CD4-positive, alpha-beta T cell (primary cell): Measurements from ENCODE around the gene CHMP4A. TPM values are rescaled to one million over a fixed set of nuclear protein-coding genes. Genes with fewer than 3 reads are reported as not detected.

Experiments used
- ATAC-seq: fragments of 200-7000 bp; cut with Tn5 transposase; one replicate; pipeline ENCODE4 v1.10.0; 2022; ENCODE audit warnings: mild to moderate bottlenecking; ENCODE audit not compliant: poor library complexity
- CTCF ChIA-PET: fragments of 350-600 bp; sonication (Branson Sonifier 250); formaldehyde crosslinking; loops from one replicate; lab custom pipeline; 2021; ENCODE audit warnings: antibody characterized with exemption, inconsistent platforms; lab: Charles Lee
- POLR2A ChIA-PET: fragments of 350-600 bp; sonication (Branson Sonifier 250); formaldehyde crosslinking; loops from one replicate; lab custom pipeline; 2021; ENCODE audit warnings: antibody characterized with exemption, inconsistent platforms; lab: Charles Lee
- DNase-seq, 14 experiments: peaks; one replicate each; pipeline ENCODE4 v3.0.0-alpha.2; 2013 to 2020; ENCODE audit warnings: mixed read lengths in 2 of 14
- H3K27ac ChIP-seq, 2 donors: one replicate each; pipeline versions ENCODE4 v1.5.1 to v1.7.0; 2013; ENCODE audit warnings: low read length in 2 of 2, low read depth in 1 of 2, mild to moderate bottlenecking in 1 of 2
- H3K27me3 ChIP-seq, 2 experiments: 1 replicate in 1 of 2; 2 replicates in 1 of 2; pipeline versions ENCODE4 v1.6.1 to v1.7.0; 2013; ENCODE audit warnings: low read length in 2 of 2, control low read depth in 1 of 2, mild to moderate bottlenecking in 1 of 2, moderate library complexity in 1 of 2; ENCODE audit not compliant: insufficient read depth in 2 of 2, control insufficient read depth in 1 of 2
- H3K36me3 ChIP-seq: one replicate; pipeline ENCODE4 v1.6.1; 2013; ENCODE audit warnings: low read length, control low read depth; ENCODE audit not compliant: insufficient read depth
- H3K4me1 ChIP-seq: one replicate; pipeline ENCODE4 v1.6.1; 2013; ENCODE audit warnings: low read length, control low read depth; ENCODE audit not compliant: insufficient read depth
- H3K4me3 ChIP-seq: one replicate; pipeline ENCODE4 v1.5.1; 2013; ENCODE audit warnings: mild to moderate bottlenecking, low read length, moderate library complexity
- H3K9me3 ChIP-seq, 2 experiments: 1 replicate in 1 of 2; 2 replicates in 1 of 2; pipeline versions ENCODE4 v1.6.1 to v1.7.0; 2013; ENCODE audit warnings: low read length in 2 of 2, mild to moderate bottlenecking in 2 of 2, control low read depth in 1 of 2, moderate library complexity in 1 of 2; ENCODE audit not compliant: control insufficient read depth in 1 of 2, insufficient read depth in 1 of 2
- H3K27ac Mint-ChIP-seq: one replicate; pipeline ENCODE4 v1.8.0; 2020; ENCODE audit warnings: mixed read lengths
- H3K27me3 Mint-ChIP-seq: one replicate; pipeline ENCODE4 v1.8.0; 2021; ENCODE audit warnings: mixed read lengths
- H3K36me3 Mint-ChIP-seq: one replicate; pipeline ENCODE4 v1.8.0; 2021; ENCODE audit warnings: low read depth, mixed read lengths
- H3K4me1 Mint-ChIP-seq: one replicate; pipeline ENCODE4 v1.8.0; 2021; ENCODE audit warnings: low read depth, mixed read lengths
- H3K4me3 Mint-ChIP-seq: one replicate; pipeline ENCODE4 v1.8.0; 2020; ENCODE audit warnings: mild to moderate bottlenecking, mixed read lengths
- H3K9me3 Mint-ChIP-seq: one replicate; pipeline ENCODE4 v1.8.0; 2020; ENCODE audit warnings: mixed read lengths
- intact Hi-C, 2 experiments: fragments of 100-400 bp; cut with DNase I in 1 of 2; cut with micrococcal nuclease in 1 of 2; formaldehyde crosslinking; loops; one replicate each; pipeline versions ENCODE4 v1.15.1 to v1.9.0; 2023 to 2025; cut with DNase I, micrococcal nuclease
- total RNA-seq, 174 experiments: library from RNA in 2 of 174; stranded (reverse) in 2 of 174; gene quantifications; one replicate each; pipeline ENCODE4 v1.2.3 and lab custom pipeline; 2021 to 2026
- TF ChIP-seq, protein P1 (sequence below): fragments of 200-600 bp; IDR thresholded peaks from one replicate; pipeline ENCODE4 v1.8.0; 2022; ENCODE audit warnings: antibody characterized with exemption, mild to moderate bottlenecking

CHMP4A gene
- total RNA-seq, 2 experiments from 2014 or later: 73.4 to 80.1 TPM

DNA sequence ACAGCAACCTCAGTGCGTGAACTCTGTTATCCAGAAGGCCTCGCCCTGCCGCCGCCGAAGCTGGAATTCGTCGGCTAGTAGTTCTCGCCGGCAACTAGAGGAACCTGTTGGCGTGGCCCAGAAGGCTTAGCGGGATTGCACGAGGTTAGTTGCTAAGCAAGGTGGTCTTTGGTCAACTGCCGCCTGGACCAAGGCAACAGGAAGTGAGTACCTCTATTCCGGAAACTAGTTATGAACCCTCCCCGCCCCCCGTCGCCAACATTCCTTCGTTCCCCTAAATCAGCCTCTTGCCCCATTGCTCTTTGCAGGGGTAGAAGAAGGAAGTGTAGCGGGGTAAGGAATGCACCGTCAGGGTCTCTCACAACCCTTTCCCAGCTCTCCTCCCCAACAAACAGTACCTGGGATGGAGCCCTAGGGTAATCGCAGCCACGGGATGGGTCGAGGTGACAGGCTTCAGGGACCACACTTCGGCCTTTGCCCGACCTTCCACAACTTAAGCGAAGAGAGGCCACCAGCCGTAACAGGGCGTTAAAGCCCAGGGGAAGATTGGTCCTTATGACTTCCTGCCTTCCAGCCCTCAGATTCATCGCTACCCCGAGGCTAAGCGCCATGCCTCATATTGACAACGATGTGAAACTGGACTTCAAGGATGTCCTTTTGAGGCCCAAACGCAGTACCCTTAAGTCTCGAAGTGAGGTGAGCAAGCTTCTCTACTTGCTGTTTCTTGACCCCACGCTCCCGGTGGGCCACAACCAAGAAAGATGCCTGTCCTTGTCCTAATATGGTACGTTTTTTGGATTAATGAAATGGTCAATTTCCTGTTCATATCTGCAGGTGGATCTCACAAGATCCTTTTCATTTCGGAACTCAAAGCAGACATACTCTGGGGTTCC lies 19.6 kb upstream of the CHMP4A start, which contains the start of gene GMPR2:
TSS of gene GMPR2 (plus strand) at position 285 of the 893 bp plus-strand sequence. CDS start at position 610, 325 bp downstream.
- Histone ChIP-seq H3K4me3 (peak within 1 kb of the TSS; percentile 98), H3K36me3 (peaks cover 49% of the 10 kb centered on the region), H3K4me1 (peaks cover 29% of the 10 kb centered on the region), H3K9me3 (no peaks in the 10 kb centered on the region), H3K27ac (peak within 1 kb of the TSS; percentile 81 to 95), H3K27me3 (no peaks in the 10 kb centered on the region)
- CTCF ChIA-PET: interaction anchor here (1.0 to 3.1 kb wide), 5 partner anchors 9 to 75 kb away, joined by 3 to 13 read pairs (median 6); partner anchors contain the start of genes IRF9, MDP1 and TINF2
- TF ChIP-seq, protein P1, sequence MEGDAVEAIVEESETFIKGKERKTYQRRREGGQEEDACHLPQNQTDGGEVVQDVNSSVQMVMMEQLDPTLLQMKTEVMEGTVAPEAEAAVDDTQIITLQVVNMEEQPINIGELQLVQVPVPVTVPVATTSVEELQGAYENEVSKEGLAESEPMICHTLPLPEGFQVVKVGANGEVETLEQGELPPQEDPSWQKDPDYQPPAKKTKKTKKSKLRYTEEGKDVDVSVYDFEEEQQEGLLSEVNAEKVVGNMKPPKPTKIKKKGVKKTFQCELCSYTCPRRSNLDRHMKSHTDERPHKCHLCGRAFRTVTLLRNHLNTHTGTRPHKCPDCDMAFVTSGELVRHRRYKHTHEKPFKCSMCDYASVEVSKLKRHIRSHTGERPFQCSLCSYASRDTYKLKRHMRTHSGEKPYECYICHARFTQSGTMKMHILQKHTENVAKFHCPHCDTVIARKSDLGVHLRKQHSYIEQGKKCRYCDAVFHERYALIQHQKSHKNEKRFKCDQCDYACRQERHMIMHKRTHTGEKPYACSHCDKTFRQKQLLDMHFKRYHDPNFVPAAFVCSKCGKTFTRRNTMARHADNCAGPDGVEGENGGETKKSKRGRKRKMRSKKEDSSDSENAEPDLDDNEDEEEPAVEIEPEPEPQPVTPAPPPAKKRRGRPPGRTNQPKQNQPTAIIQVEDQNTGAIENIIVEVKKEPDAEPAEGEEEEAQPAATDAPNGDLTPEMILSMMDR: no peak
- H3K36me3 Mint-ChIP-seq: peaks cover 74% of the 10 kb centered on the region
- H3K4me3 Mint-ChIP-seq: peak within 1 kb of the TSS; percentile 96
- H3K27ac Mint-ChIP-seq: peak within 1 kb of the TSS; percentile 93
- no peaks in the 10 kb centered on the region for H3K27me3 Mint-ChIP-seq
- intact Hi-C loops: loop anchor here (1.0 to 5.0 kb wide), 10 partner anchors 9 to 209 kb away; partner anchors contain the start of genes PSME2 (in 2 of the 2), RABGGTA (in 2 of the 2), RNF31 (in 2 of the 2) and TINF2 (in 2 of the 2)
- POLR2A ChIA-PET: interaction anchor here (0.7 to 2.6 kb wide), 9 partner anchors 10 to 205 kb away, joined by 3 to 40 read pairs (median 5); partner anchors contain the start of genes CHMP4A, DCAF11, IRF9 and MDP1
- DNase-seq: peak in 3 of 14 experiments; percentile 33 to 45 (median 44)
- no peaks in the 10 kb centered on the region for H3K9me3 Mint-ChIP-seq
- peak; percentile 12 for ATAC-seq
- peaks cover 69% of the 10 kb centered on the region for H3K4me1 Mint-ChIP-seq

DNA sequence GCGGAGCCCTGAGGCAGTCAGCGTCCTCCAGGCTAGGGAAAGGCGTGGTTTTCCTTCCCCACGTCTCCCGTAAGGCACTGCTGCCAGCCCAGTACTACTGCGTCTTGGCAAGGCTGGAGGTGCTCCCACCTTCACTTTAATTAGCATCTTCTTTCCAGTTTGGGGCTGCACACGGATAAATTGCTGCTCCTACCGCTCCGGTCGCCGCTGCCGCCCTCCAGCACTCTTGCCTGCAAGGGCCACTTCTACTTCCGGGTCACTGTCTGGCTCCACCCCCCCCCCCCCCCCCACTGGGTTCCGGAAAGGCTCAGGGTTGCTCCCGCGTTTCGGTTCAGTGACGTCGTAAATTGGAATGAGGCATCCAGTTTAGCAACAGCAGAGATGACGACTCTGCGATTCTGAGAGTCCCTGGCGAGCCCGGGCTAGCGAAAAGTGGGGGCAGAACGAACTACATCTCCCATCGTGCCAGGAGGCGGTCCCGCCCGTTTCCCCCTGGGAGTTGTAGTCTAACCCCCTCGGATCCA lies 18.9 kb upstream of the CHMP4A start, which contains the start of gene NEDD8:
TSS of gene NEDD8 (minus strand) at position 247 of the 524 bp plus-strand sequence. CDS start at position 147, 100 bp downstream.
- peak within 1 kb of the TSS; percentile 98 for H3K4me3 ChIP-seq
- Mint-ChIP-seq H3K36me3 (peaks cover 73% of the 10 kb centered on the region), H3K9me3 (no peaks in the 10 kb centered on the region), H3K4me1 (peaks cover 66% of the 10 kb centered on the region), H3K27me3 (no peaks in the 10 kb centered on the region), H3K27ac (peak within 1 kb of the TSS; percentile 93), H3K4me3 (peak within 1 kb of the TSS; percentile 96)
- intact Hi-C loops: loop anchor here (1.0 to 5.0 kb wide), 10 partner anchors 10 to 210 kb away; partner anchors contain the start of genes PSME2 (in 2 of the 2), RABGGTA (in 2 of the 2), RNF31 (in 2 of the 2) and TINF2 (in 2 of the 2)
- H3K36me3 ChIP-seq: peaks cover 47% of the 10 kb centered on the region
- CTCF ChIA-PET: interaction anchor here (1.5 to 1.8 kb wide), 2 partner anchors 10 to 16 kb away, joined by 6 to 9 read pairs; partner anchors contain the start of genes MDP1 and TINF2
- no peaks in the 10 kb centered on the region for H3K9me3 ChIP-seq
- peak within 1 kb of the TSS; percentile 81 to 95 for H3K27ac ChIP-seq
- peaks cover 29% of the 10 kb centered on the region for H3K4me1 ChIP-seq
- peak; percentile 73 to 94 (median 84) for DNase-seq
- TF ChIP-seq, protein P1: no peak
- H3K27me3 ChIP-seq: no peaks in the 10 kb centered on the region
- POLR2A ChIA-PET: interaction anchor here (1.0 to 2.6 kb wide), 6 partner anchors 10 to 43 kb away, joined by 4 to 40 read pairs (median 8); partner anchors contain the start of genes CHMP4A, MDP1, RABGGTA and TINF2
- ATAC-seq: peak; percentile 87
